Fibroblast of lung (primary cell): ENCODE results near the gene C20orf202.

Experiments
- CTCF ChIP-seq, 2 donors: IDR thresholded peaks in 1 of 2; conservative IDR thresholded peaks in 1 of 2; 1 replicate in 1 of 2; 2 replicates in 1 of 2; pipeline ENCODE4 v1.5.1; 2011 to 2012; ENCODE audit warnings: low read length in 2 of 2, control low read depth in 1 of 2, inconsistent platforms in 1 of 2, low read depth in 1 of 2, mild to moderate bottlenecking in 1 of 2
- EZH2 ChIP-seq: IDR thresholded peaks from 2 replicates; pipeline ENCODE4 v1.5.1; 2012; ENCODE audit warnings: low read length, control low read depth, mild to moderate bottlenecking; ENCODE audit errors: missing control alignments

GRCh38 chr20:1245578-1245977 is 42.3 kb downstream of the C20orf202 start:
- TF ChIP-seq CTCF (conservative IDR thresholded peaks at IDR 0.05 in 1 of 2, IDR thresholded peaks at IDR 0.05 in 1 of 2; ENCODE audit: low read depth in 1 of 2, low read length in 2 of 2) (no peak), EZH2 (no peak)
